ENCODE results near the gene FXYD3. TPM values are rescaled to one million over a fixed set of nuclear protein-coding genes. Genes with fewer than 3 reads are reported as not detected.
"Not testable (repeated sequence)": the region's sequence is repeated elsewhere in the genome, so short reads cannot be mapped to it uniquely, and the experiment has no call there.

Gene FXYD3
- total and polyA plus RNA-seq, 2 of the 13 experiments (the other 11 are each of a cell fraction or from before 2014, with no cell fraction given) = 4.9 TPM; not detected in 1

GRCh38 chr19:35129724-35130274, 14.2 kb downstream of the FXYD3 start (continued):
- TF ChIP-seq, protein P1, sequence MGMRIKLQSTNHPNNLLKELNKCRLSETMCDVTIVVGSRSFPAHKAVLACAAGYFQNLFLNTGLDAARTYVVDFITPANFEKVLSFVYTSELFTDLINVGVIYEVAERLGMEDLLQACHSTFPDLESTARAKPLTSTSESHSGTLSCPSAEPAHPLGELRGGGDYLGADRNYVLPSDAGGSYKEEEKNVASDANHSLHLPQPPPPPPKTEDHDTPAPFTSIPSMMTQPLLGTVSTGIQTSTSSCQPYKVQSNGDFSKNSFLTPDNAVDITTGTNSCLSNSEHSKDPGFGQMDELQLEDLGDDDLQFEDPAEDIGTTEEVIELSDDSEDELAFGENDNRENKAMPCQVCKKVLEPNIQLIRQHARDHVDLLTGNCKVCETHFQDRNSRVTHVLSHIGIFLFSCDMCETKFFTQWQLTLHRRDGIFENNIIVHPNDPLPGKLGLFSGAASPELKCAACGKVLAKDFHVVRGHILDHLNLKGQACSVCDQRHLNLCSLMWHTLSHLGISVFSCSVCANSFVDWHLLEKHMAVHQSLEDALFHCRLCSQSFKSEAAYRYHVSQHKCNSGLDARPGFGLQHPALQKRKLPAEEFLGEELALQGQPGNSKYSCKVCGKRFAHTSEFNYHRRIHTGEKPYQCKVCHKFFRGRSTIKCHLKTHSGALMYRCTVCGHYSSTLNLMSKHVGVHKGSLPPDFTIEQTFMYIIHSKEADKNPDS (CRISPR knock-in tag; IDR thresholded peaks at IDR 0.05) = peak; percentile 87; the same call in 1 of the 2 replicates
- TF ChIP-seq ZNF747 (CRISPR knock-in tag; IDR thresholded peaks at IDR 0.05; ENCODE audit: borderline replicate concordance) = peak; percentile 52
- peak; percentile 55; the same call in 1 of the 2 replicates for TF ChIP-seq MEIS1 (CRISPR knock-in tag; IDR thresholded peaks at IDR 0.05; ENCODE audit: borderline replicate concordance)
- TF ChIP-seq, protein P2, sequence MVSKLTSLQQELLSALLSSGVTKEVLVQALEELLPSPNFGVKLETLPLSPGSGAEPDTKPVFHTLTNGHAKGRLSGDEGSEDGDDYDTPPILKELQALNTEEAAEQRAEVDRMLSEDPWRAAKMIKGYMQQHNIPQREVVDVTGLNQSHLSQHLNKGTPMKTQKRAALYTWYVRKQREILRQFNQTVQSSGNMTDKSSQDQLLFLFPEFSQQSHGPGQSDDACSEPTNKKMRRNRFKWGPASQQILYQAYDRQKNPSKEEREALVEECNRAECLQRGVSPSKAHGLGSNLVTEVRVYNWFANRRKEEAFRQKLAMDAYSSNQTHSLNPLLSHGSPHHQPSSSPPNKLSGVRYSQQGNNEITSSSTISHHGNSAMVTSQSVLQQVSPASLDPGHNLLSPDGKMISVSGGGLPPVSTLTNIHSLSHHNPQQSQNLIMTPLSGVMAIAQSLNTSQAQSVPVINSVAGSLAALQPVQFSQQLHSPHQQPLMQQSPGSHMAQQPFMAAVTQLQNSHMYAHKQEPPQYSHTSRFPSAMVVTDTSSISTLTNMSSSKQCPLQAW (CRISPR knock-in tag; IDR thresholded peaks at IDR 0.05) = peak; percentile 93
- peak; percentile 59; the same call in 1 of the 2 replicates for TF ChIP-seq DPF2 (CRISPR knock-in tag; IDR thresholded peaks at IDR 0.05; ENCODE audit: borderline replicate concordance, low read depth)
- 0 out of 2 replicates have a peak, but pooled peaks have one; percentile 25 for TF ChIP-seq ZNF317 (CRISPR knock-in tag; IDR thresholded peaks at IDR 0.05)
- peak; percentile 95 for TF ChIP-seq ZSCAN29 (CRISPR knock-in tag; conservative IDR thresholded peaks at IDR 0.05)
- 0 out of 2 replicates have a peak, but pooled peaks have one; percentile 30 for TF ChIP-seq ZFP90 (CRISPR knock-in tag; IDR thresholded peaks at IDR 0.05; ENCODE audit: borderline replicate concordance)
- TF ChIP-seq MEF2D (CRISPR knock-in tag; IDR thresholded peaks at IDR 0.05) = peak; percentile 98
- TF ChIP-seq, protein P3, sequence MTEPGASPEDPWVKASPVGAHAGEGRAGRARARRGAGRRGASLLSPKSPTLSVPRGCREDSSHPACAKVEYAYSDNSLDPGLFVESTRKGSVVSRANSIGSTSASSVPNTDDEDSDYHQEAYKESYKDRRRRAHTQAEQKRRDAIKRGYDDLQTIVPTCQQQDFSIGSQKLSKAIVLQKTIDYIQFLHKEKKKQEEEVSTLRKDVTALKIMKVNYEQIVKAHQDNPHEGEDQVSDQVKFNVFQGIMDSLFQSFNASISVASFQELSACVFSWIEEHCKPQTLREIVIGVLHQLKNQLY (CRISPR knock-in tag; IDR thresholded peaks at IDR 0.05) = peak; percentile 65
- TF ChIP-seq ZNF280D (CRISPR knock-in tag; IDR thresholded peaks at IDR 0.05) = 0 out of 2 replicates have a peak, but pooled peaks have one; percentile 45
- peak; percentile 79 for TF ChIP-seq SALL1 (CRISPR knock-in tag; IDR thresholded peaks at IDR 0.05)
- TF ChIP-seq, protein P4, sequence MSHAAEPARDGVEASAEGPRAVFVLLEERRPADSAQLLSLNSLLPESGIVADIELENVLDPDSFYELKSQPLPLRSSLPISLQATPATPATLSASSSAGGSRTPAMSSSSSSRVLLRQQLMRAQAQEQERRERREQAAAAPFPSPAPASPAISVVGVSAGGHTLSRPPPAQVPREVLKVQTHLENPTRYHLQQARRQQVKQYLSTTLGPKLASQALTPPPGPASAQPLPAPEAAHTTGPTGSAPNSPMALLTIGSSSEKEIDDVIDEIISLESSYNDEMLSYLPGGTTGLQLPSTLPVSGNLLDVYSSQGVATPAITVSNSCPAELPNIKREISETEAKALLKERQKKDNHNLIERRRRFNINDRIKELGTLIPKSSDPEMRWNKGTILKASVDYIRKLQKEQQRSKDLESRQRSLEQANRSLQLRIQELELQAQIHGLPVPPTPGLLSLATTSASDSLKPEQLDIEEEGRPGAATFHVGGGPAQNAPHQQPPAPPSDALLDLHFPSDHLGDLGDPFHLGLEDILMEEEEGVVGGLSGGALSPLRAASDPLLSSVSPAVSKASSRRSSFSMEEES (CRISPR knock-in tag; IDR thresholded peaks at IDR 0.05) = peak; percentile 82; the same call in 1 of the 2 replicates
- peak; percentile 71; the same call in 1 of the 2 replicates for TF ChIP-seq TBX2 (CRISPR knock-in tag; IDR thresholded peaks at IDR 0.05; ENCODE audit: borderline replicate concordance)
- TF ChIP-seq CEBPG (CRISPR knock-in tag; IDR thresholded peaks at IDR 0.05) = peak; percentile 28; the same call in 1 of the 2 replicates
- TF ChIP-seq ZNF232 (CRISPR knock-in tag; IDR thresholded peaks at IDR 0.05; ENCODE audit: borderline replicate concordance) = peak; percentile 95
- not testable (repeated sequence) for TF ChIP-seq SOX13 (IDR thresholded peaks at IDR 0.05)
- TF ChIP-seq SOX13 (CRISPR knock-in tag; conservative IDR thresholded peaks at IDR 0.05 in 1 of 2, IDR thresholded peaks at IDR 0.05 in 1 of 2) = peak in 1 of 2 experiments; percentile 15; a peak in 1 of 4 replicates
